Panc1 (cell line): ENCODE measurements around the gene ATXN7L1. TPM values are rescaled to one million over a fixed set of nuclear protein-coding genes. Genes with fewer than 3 reads are reported as not detected.

Source experiments
- ATAC-seq: fragments of 200-7000 bp; cut with Tn5 transposase; 2 replicates; pipeline ENCODE4 v1.9.1; 2020; ENCODE audit warnings: mild to moderate bottlenecking, moderate library complexity
- BruUV-seq: library from RNA; stranded (reverse); fragments of 400-500 nt; replicated peaks from 2 replicates; lab custom pipeline; 2021; lab: Mats Ljungman, UMichigan
- CTCF ChIA-PET: fragments of 300-600 bp; sonication (Branson Sonifier 250); formaldehyde crosslinking; loops from one replicate; lab custom pipeline; 2022; ENCODE audit warnings: antibody characterized with exemption; lab: Charles Lee
- POLR2A ChIA-PET: fragments of 300-600 bp; sonication (Branson Sonifier 250); formaldehyde crosslinking; loops from one replicate; lab custom pipeline; 2022; ENCODE audit warnings: antibody characterized with exemption; lab: Charles Lee
- DNase-seq: peaks from one replicate; pipeline ENCODE4 v3.0.0-alpha.2; 2010; ENCODE audit warnings: low read depth, low spot score
- H3K27ac ChIP-seq: 2 replicates; pipeline ENCODE4 v1.5.1; 2011; ENCODE audit warnings: mild to moderate bottlenecking, low read length, inconsistent platforms
- H3K27me3 ChIP-seq: fragments of 200-500 bp; sonication (Bioruptor generic); 2 replicates; pipeline ENCODE4 v1.6.0; 2014; ENCODE audit warnings: low read length, inconsistent platforms; ENCODE audit not compliant: control insufficient read depth, insufficient read depth
- H3K36me3 ChIP-seq: fragments of 200-500 bp; sonication (Bioruptor generic); 2 replicates; pipeline ENCODE4 v1.5.1; 2014; ENCODE audit warnings: inconsistent platforms, mild to moderate bottlenecking, low read length, moderate library complexity; ENCODE audit not compliant: control insufficient read depth, insufficient read depth
- H3K4me1 ChIP-seq: 2 replicates; pipeline ENCODE4 v1.5.1; 2011; ENCODE audit warnings: inconsistent platforms, mild to moderate bottlenecking, low read length, moderate library complexity; ENCODE audit not compliant: control insufficient read depth, insufficient read depth
- H3K4me3 ChIP-seq, 2 experiments: 2 replicates each; pipeline ENCODE4 v1.5.1; 2011 to 2012; ENCODE audit warnings: low read depth in 2 of 2, low read length in 2 of 2, mild to moderate bottlenecking in 2 of 2, inconsistent platforms in 1 of 2, moderate library complexity in 1 of 2
- H3K9me3 ChIP-seq: fragments of 200-500 bp; sonication (Bioruptor generic); 2 replicates; pipeline ENCODE4 v1.5.1; 2014; ENCODE audit warnings: low read depth, mild to moderate bottlenecking, inconsistent platforms, low read length, moderate library complexity; ENCODE audit not compliant: control insufficient read depth, insufficient read depth
- CTCF ChIP-seq: fragments of 450-650 bp; IDR thresholded peaks from 2 replicates; pipeline ENCODE4 v1.5.1; 2017; ENCODE audit warnings: mild to moderate bottlenecking
- POLR2AphosphoS5 ChIP-seq: IDR thresholded peaks from 2 replicates; pipeline ENCODE4 v1.6.1; 2012; ENCODE audit warnings: mild to moderate bottlenecking, low read depth, low read length, moderate library complexity
- REST ChIP-seq, 2 experiments: IDR thresholded peaks; 2 replicates each; pipeline ENCODE4 v1.6.1; 2011 to 2012; ENCODE audit warnings: low read depth in 2 of 2, control low read depth in 1 of 2, low read length in 1 of 2, mild to moderate bottlenecking in 1 of 2, moderate library complexity in 1 of 2; ENCODE audit not compliant: insufficient read depth in 1 of 2
- SIN3A ChIP-seq: IDR thresholded peaks from 2 replicates; pipeline ENCODE4 v1.6.1; 2012; ENCODE audit warnings: low read depth, mild to moderate bottlenecking, low read length, moderate library complexity, borderline replicate concordance; ENCODE audit not compliant: insufficient read depth
- TCF7L2 ChIP-seq: IDR thresholded peaks from 2 replicates; pipeline ENCODE4 v1.6.1; 2011; ENCODE audit warnings: mild to moderate bottlenecking, low read depth, low read length, inconsistent platforms
- in situ Hi-C: cut with HindIII; loops from 2 replicates; pipeline ENCODE4 v1.10.0; 2016; ENCODE audit warnings: low sequenced_read_pairs, low pct_unique_long_range_greater_than_20kb
- intact Hi-C: fragments of 100-400 bp; cut with micrococcal nuclease; formaldehyde crosslinking; loops from one replicate; pipeline ENCODE4 v1.10.0; 2022; ENCODE audit not compliant: unreplicated experiment
- total RNA-seq: library from RNA; stranded (reverse); gene quantifications from one replicate; pipeline ENCODE4 v1.2.1, GENCODE V29; 2021; ENCODE audit not compliant: unreplicated experiment

Gene ATXN7L1
- total RNA-seq, 1 experiment from 2014 or later, result 10.8 TPM

GRCh38 chr7:105862276-105862675 lies 14.1 kb downstream of the ATXN7L1 start:
- no peak overlapping the region for H3K27ac ChIP-seq
- no peaks in the 10 kb centered on the region for H3K27me3 ChIP-seq
- POLR2A ChIA-PET, result no interaction called here
- TF ChIP-seq CTCF, result no peak
- TF ChIP-seq TCF7L2, result no peak
- no peak for TF ChIP-seq POLR2AphosphoS5
- TF ChIP-seq REST (IDR thresholded peaks at IDR 0.05; ENCODE audit: insufficient read depth in 1 of 2, low read depth in 2 of 2, low read length in 1 of 2), result no peak
- no peak for TF ChIP-seq SIN3A
- no peaks in the 10 kb centered on the region for H3K36me3 ChIP-seq
- in situ Hi-C loops, result no loop called here
- BruUV-seq, result no TSS peak
- H3K4me3 ChIP-seq, result no peak overlapping the region
- no peak for ATAC-seq
- DNase-seq, result no peak
- no peaks in the 10 kb centered on the region for H3K9me3 ChIP-seq
- intact Hi-C loops, result no loop called here
- CTCF ChIA-PET, result no interaction called here
- H3K4me1 ChIP-seq, result no peaks in the 10 kb centered on the region

- in situ Hi-C loops (no loop called here), intact Hi-C loops (no loop called here)
- H3K4me1 ChIP-seq, result no peaks in the 10 kb centered on the region
- TF ChIP-seq SIN3A, result no peak
- no peak for TF ChIP-seq CTCF
- no peak for TF ChIP-seq TCF7L2
- TF ChIP-seq REST (IDR thresholded peaks at IDR 0.05; ENCODE audit: insufficient read depth in 1 of 2, low read depth in 2 of 2, low read length in 1 of 2), result no peak
- no peak for TF ChIP-seq POLR2AphosphoS5
- no peak overlapping the region for H3K27ac ChIP-seq
- ChIA-PET CTCF (no interaction called here), POLR2A (no interaction called here)
- H3K36me3 ChIP-seq, result no peaks in the 10 kb centered on the region
- H3K27me3 ChIP-seq, result no peaks in the 10 kb centered on the region
- DNase-seq (no peak), ATAC-seq (no peak)
- H3K4me3 ChIP-seq, result no peak overlapping the region
- no TSS peak for BruUV-seq
- H3K9me3 ChIP-seq, result no peaks in the 10 kb centered on the region
Measured at GRCh38 chr7:105861224-105861623, 15.2 kb downstream of the ATXN7L1 start.
